A673 (cell line): Measurements from ENCODE around the gene CELF1. TPM values are rescaled to one million over a fixed set of nuclear protein-coding genes. Genes with fewer than 3 reads are reported as not detected.

Experiments used
- BruUV-seq: library from RNA; stranded (reverse); fragments of 400-500 nt; replicated peaks from 2 replicates; lab custom pipeline; 2021; lab: Mats Ljungman, UMichigan
- CTCF ChIA-PET: fragments of 300-600 bp; sonication (Branson Sonifier 250); formaldehyde crosslinking; loops from one replicate; lab custom pipeline; 2022; ENCODE audit warnings: antibody characterized with exemption; lab: Charles Lee
- POLR2A ChIA-PET: fragments of 300-600 bp; sonication (Branson Sonifier 250); formaldehyde crosslinking; loops from one replicate; lab custom pipeline; 2022; ENCODE audit warnings: antibody characterized with exemption; ENCODE audit not compliant: low non-redundant PET; lab: Charles Lee
- DNase-seq: peaks from one replicate; pipeline ENCODE4 v3.0.0-alpha.2; 2015; ENCODE audit warnings: low spot score
- H3K27ac ChIP-seq: fragments of 200-600 bp; sonication (generic); 2 replicates; pipeline ENCODE4 v1.5.1; 2016; ENCODE audit warnings: mixed run types, low read depth, mild to moderate bottlenecking, mixed read lengths, antibody characterized with exemption, low read length; ENCODE audit not compliant: poor library complexity, severe bottlenecking
- H3K27me3 ChIP-seq: fragments of 200-600 bp; sonication (generic); replicated peaks from 2 replicates; pipeline ENCODE4 v1.6.1; 2017; ENCODE audit warnings: mixed run types, low read depth, mild to moderate bottlenecking, mixed read lengths, antibody characterized with exemption, low read length; ENCODE audit not compliant: insufficient read depth, poor library complexity
- H3K36me3 ChIP-seq: fragments of 200-600 bp; sonication (generic); 2 replicates; pipeline ENCODE4 v1.6.1; 2016; ENCODE audit warnings: mixed run types, mild to moderate bottlenecking, mixed read lengths, antibody characterized with exemption, low read length; ENCODE audit not compliant: insufficient read depth, poor library complexity, severe bottlenecking
- H3K4me1 ChIP-seq: fragments of 200-600 bp; sonication (generic); 2 replicates; pipeline ENCODE4 v1.6.1; 2017; ENCODE audit warnings: mixed run types, mild to moderate bottlenecking, mixed read lengths, antibody characterized with exemption, low read length; ENCODE audit not compliant: insufficient read depth, poor library complexity, severe bottlenecking
- H3K4me3 ChIP-seq: fragments of 200-600 bp; sonication (generic); 2 replicates; pipeline ENCODE4 v1.5.1; 2016; ENCODE audit warnings: low read depth, mixed run types, mild to moderate bottlenecking, mixed read lengths, low read length; ENCODE audit not compliant: poor library complexity, severe bottlenecking
- H3K9me3 ChIP-seq: fragments of 200-600 bp; sonication (generic); 2 replicates; pipeline ENCODE4 v1.6.1; 2016; ENCODE audit warnings: mixed run types, low read depth, mild to moderate bottlenecking, mixed read lengths, antibody characterized with exemption, low read length; ENCODE audit not compliant: poor library complexity, severe bottlenecking
- CTCF ChIP-seq: fragments of 300-800, 200-600 bp; sonication (generic); conservative IDR thresholded peaks from 2 replicates; pipeline ENCODE4 v1.5.1; 2017; ENCODE audit warnings: low read depth, mild to moderate bottlenecking, antibody characterized with exemption, low read length, moderate library complexity, mixed read lengths
- EZH2 ChIP-seq: fragments of 200-600 bp; sonication (generic); IDR thresholded peaks from 2 replicates; pipeline ENCODE4 v1.6.1; 2017; ENCODE audit warnings: borderline replicate concordance, low read depth, mild to moderate bottlenecking, mixed read lengths, antibody characterized with exemption, low read length; ENCODE audit not compliant: poor library complexity, severe bottlenecking
- intact Hi-C: fragments of 100-400 bp; cut with micrococcal nuclease; formaldehyde crosslinking; loops from one replicate; pipeline ENCODE4 v1.10.0; 2022; ENCODE audit not compliant: unreplicated experiment
- total RNA-seq: library from RNA; stranded (reverse); gene quantifications from 2 replicates; pipeline ENCODE4 v1.2.3, GENCODE V29; 2021

Gene CELF1
- total RNA-seq, 1 experiment from 2014 or later, result 257 TPM

- intact Hi-C loops, result loop anchor here (10.0 kb wide), 1 partner anchor 59 kb away; the partner anchor contains the start of gene MTCH2
- H3K27me3 ChIP-seq, result no peaks in the 10 kb centered on the region
- DNase-seq, result no peak
- peaks cover 37% of the 10 kb centered on the region for H3K36me3 ChIP-seq
- H3K4me1 ChIP-seq, result no peaks in the 10 kb centered on the region
- H3K27ac ChIP-seq, result no peak within 1 kb of the TSS
- ChIA-PET CTCF (interaction anchor here (0.5 kb wide), 2 partner anchors 87 to 213 kb away, joined by 3 to 4 read pairs; no protein-coding TSS in a partner anchor), POLR2A (interaction anchor here (0.6 kb wide), 1 partner anchor 146 kb away, joined by 4 read pairs; no protein-coding TSS in a partner anchor)
- no peak within 1 kb of the TSS for H3K4me3 ChIP-seq
- TF ChIP-seq EZH2 (no peak), CTCF (no peak)
- no peaks in the 10 kb centered on the region for H3K9me3 ChIP-seq
- BruUV-seq, result no TSS peak
These were observed 33.3 kb upstream of the CELF1 start, which contains the start of gene FAM180B for GRCh38 chr11:47586098-47586855. FAM180B (plus strand) TSS chr11:47586678; CDS start chr11:47586769, 91 bp downstream.

- no peak for DNase-seq
- CTCF ChIA-PET, result no interaction called here
- peaks cover 12% of the 10 kb centered on the region for H3K4me1 ChIP-seq
- H3K9me3 ChIP-seq, result no peaks in the 10 kb centered on the region
- no TSS peak for BruUV-seq
- TF ChIP-seq CTCF, result no peak
- no peak for TF ChIP-seq EZH2
- intact Hi-C loops, result loop anchor here (10.0 kb wide), 1 partner anchor 61 kb away; the partner anchor contains the start of gene MTCH2
- no peak overlapping the region for H3K4me3 ChIP-seq
- H3K27ac ChIP-seq, result no peak overlapping the region
- H3K27me3 ChIP-seq, result no peaks in the 10 kb centered on the region
- peaks cover 49% of the 10 kb centered on the region for H3K36me3 ChIP-seq
- POLR2A ChIA-PET, result no interaction called here
These were observed 30.9 kb upstream of the CELF1 start for GRCh38 chr11:47583844-47584243.

GRCh38 chr11:47578524-47579494 is 25.9 kb upstream of the CELF1 start, which contains the start of the genes KBTBD4 and NDUFS3:
KBTBD4 (minus strand) TSS chr11:47578970; CDS start chr11:47578951, 19 bp downstream.
NDUFS3 (plus strand) TSS chr11:47579074; CDS start chr11:47579092, 18 bp downstream.
- BruUV-seq, result TSS peak; percentile 74
- intact Hi-C loops, result no loop called here
- Histone ChIP-seq H3K9me3 (no peaks in the 10 kb centered on the region), H3K4me1 (peaks cover 25% of the 10 kb centered on the region), H3K36me3 (peaks cover 70% of the 10 kb centered on the region), H3K27ac (peak within 1 kb of the TSS; percentile 89), H3K4me3 (peak within 1 kb of the TSS; percentile 69), H3K27me3 (no peaks in the 10 kb centered on the region)
- POLR2A ChIA-PET, result interaction anchor here (0.6 kb wide), 1 partner anchor 59 kb away, joined by 4 read pairs; no protein-coding TSS in a partner anchor
- TF ChIP-seq CTCF (no peak), EZH2 (no peak)
- DNase-seq, result peak; percentile 98
- CTCF ChIA-PET, result no interaction called here
